Measurements from ENCODE around the gene MYH11.
A peak's percentile ranks its signal among the peaks of the same experiment; 100 is the strongest.
"Not testable (repeated sequence)": the region's sequence is repeated elsewhere in the genome, so short reads cannot be mapped to it uniquely, and the experiment has no call there.

Gene MYH11

GRCh38 chr16:15742716-15743115 is 114.1 kb downstream of the MYH11 start:
- DNase-seq, result no peak

- no peak for DNase-seq
Measured at GRCh38 chr16:15741207-15741871, 115.5 kb downstream of the MYH11 start.

- no peak for DNase-seq
Measured at GRCh38 chr16:15739950-15740349, 116.9 kb downstream of the MYH11 start.

GRCh38 chr16:15739464-15739863 is 117.4 kb downstream of the MYH11 start:
- DNase-seq, result no peak

GRCh38 chr16:15737140-15737644 is 119.6 kb downstream of the MYH11 start:
- no peak for DNase-seq

- no peak for DNase-seq
Measured at GRCh38 chr16:15736529-15736928, 120.3 kb downstream of the MYH11 start.

GRCh38 chr16:15735610-15736009 is 121.2 kb downstream of the MYH11 start:
- no peak for DNase-seq

- no peak for DNase-seq
Measured at GRCh38 chr16:15732416-15732815, 124.4 kb downstream of the MYH11 start.

- no peak for DNase-seq
Measured at GRCh38 chr16:15729152-15729551, 127.7 kb downstream of the MYH11 start.

- not testable (repeated sequence) for DNase-seq
Measured at GRCh38 chr16:15727697-15728096, 129.1 kb downstream of the MYH11 start.

- no peak for DNase-seq
Measured at GRCh38 chr16:15726715-15727114, 130.1 kb downstream of the MYH11 start.

- no peak for DNase-seq
Measured at GRCh38 chr16:15725641-15726240, 131.1 kb downstream of the MYH11 start.

GRCh38 chr16:15723808-15724207 is 133.0 kb downstream of the MYH11 start:
- DNase-seq, result no peak

- no peak for DNase-seq
Measured at GRCh38 chr16:15721018-15721417, 135.8 kb downstream of the MYH11 start.

GRCh38 chr16:15716694-15717447 is 140.0 kb downstream of the MYH11 start:
- no peak for DNase-seq

GRCh38 chr16:15715221-15715620 is 141.6 kb downstream of the MYH11 start:
- no peak for DNase-seq

- no peak for DNase-seq
Measured at GRCh38 chr16:15714393-15715172, 142.2 kb downstream of the MYH11 start.

GRCh38 chr16:15708997-15709396 is 147.8 kb downstream of the MYH11 start:
- DNase-seq, result no peak

- DNase-seq, result no peak
Measured at GRCh38 chr16:15708096-15708495, 148.7 kb downstream of the MYH11 start.

- no peak for DNase-seq
Measured at GRCh38 chr16:15707332-15707731, 149.5 kb downstream of the MYH11 start.

GRCh38 chr16:15705064-15705565 is 151.7 kb downstream of the MYH11 start:
- no peak for DNase-seq

- peak; percentile 79 for DNase-seq
Measured at GRCh38 chr16:15704545-15704987, 152.3 kb downstream of the MYH11 start.
